Pons (tissue), 1 donor: Measurements from ENCODE around the gene ADARB2.
"Not testable (repeated sequence)": the region's sequence is repeated elsewhere in the genome, so short reads cannot be mapped to it uniquely, and the experiment has no call there.

ENCODE experiments used
- DNase-seq: peaks from one replicate; pipeline ENCODE4 v3.0.0-alpha.2; 2016; ENCODE audit warnings: low spot score

The ADARB2 gene

GRCh38 chr10:1354809-1355710, 382.3 kb downstream of the ADARB2 start:
- no peak for DNase-seq

- DNase-seq: not testable (repeated sequence)
These were observed 385.0 kb downstream of the ADARB2 start for GRCh38 chr10:1352296-1352695.

GRCh38 chr10:1348773-1349050, 388.6 kb downstream of the ADARB2 start:
- no peak for DNase-seq

- DNase-seq: no peak
These were observed 389.2 kb downstream of the ADARB2 start for GRCh38 chr10:1347962-1348772.

GRCh38 chr10:1347525-1347924, 389.8 kb downstream of the ADARB2 start:
- no peak for DNase-seq

- DNase-seq: no peak
These were observed 391.1 kb downstream of the ADARB2 start for GRCh38 chr10:1346201-1346600.

- DNase-seq: no peak
These were observed 392.0 kb downstream of the ADARB2 start for GRCh38 chr10:1345368-1345767.

- no peak for DNase-seq
These were observed 392.5 kb downstream of the ADARB2 start for GRCh38 chr10:1344846-1345245.

- no peak for DNase-seq
These were observed 392.9 kb downstream of the ADARB2 start for GRCh38 chr10:1344408-1344807.

- no peak for DNase-seq
These were observed 394.1 kb downstream of the ADARB2 start for GRCh38 chr10:1343176-1343575.

GRCh38 chr10:1341052-1341451, 396.3 kb downstream of the ADARB2 start:
- not testable (repeated sequence) for DNase-seq

GRCh38 chr10:1339396-1339795, 397.9 kb downstream of the ADARB2 start:
- no peak for DNase-seq

- DNase-seq: no peak
These were observed 401.7 kb downstream of the ADARB2 start for GRCh38 chr10:1335642-1336041.

- DNase-seq: no peak
These were observed 403.3 kb downstream of the ADARB2 start for GRCh38 chr10:1333981-1334380.

- no peak for DNase-seq
These were observed 405.8 kb downstream of the ADARB2 start for GRCh38 chr10:1331560-1331959.

- DNase-seq: no peak
These were observed 407.7 kb downstream of the ADARB2 start for GRCh38 chr10:1329622-1330021.

GRCh38 chr10:1328981-1329614, 408.2 kb downstream of the ADARB2 start:
- DNase-seq: no peak

GRCh38 chr10:1328161-1328823, 409.0 kb downstream of the ADARB2 start:
- DNase-seq: no peak

- no peak for DNase-seq
These were observed 409.6 kb downstream of the ADARB2 start for GRCh38 chr10:1327759-1328158.

GRCh38 chr10:1326514-1326913, 410.8 kb downstream of the ADARB2 start:
- not testable (repeated sequence) for DNase-seq

- no peak for DNase-seq
These were observed 412.4 kb downstream of the ADARB2 start for GRCh38 chr10:1324903-1325302.

GRCh38 chr10:1323951-1324350, 413.4 kb downstream of the ADARB2 start:
- peak; percentile 32 for DNase-seq
